Astrocyte (in vitro differentiated cells and primary cell): ENCODE results near the gene SHISA3. TPM values are rescaled to one million over a fixed set of nuclear protein-coding genes. Genes with fewer than 3 reads are reported as not detected.

Experiments used
- DNase-seq: peaks from one replicate; pipeline ENCODE4 v3.0.0-alpha.2; 2010; ENCODE audit warnings: low read depth
- FAIRE-seq: peaks from 2 replicates; lab custom pipeline; 2011; peaks lifted over from hg19 to GRCh38; lab: Jason Lieb, UNC
- H2AFZ ChIP-seq: 2 replicates; pipeline ENCODE4 v1.6.0; 2012; ENCODE audit warnings: low read depth, low read length, inconsistent platforms
- H3K27ac ChIP-seq: 2 replicates; pipeline ENCODE4 v1.5.1; 2011; ENCODE audit warnings: low read depth, low read length, inconsistent platforms
- H3K27me3 ChIP-seq: 2 replicates; pipeline ENCODE4 v1.6.0; 2011; ENCODE audit warnings: low read length, inconsistent platforms; ENCODE audit not compliant: insufficient read depth
- H3K36me3 ChIP-seq: 2 replicates; pipeline ENCODE4 v1.5.1; 2011; ENCODE audit warnings: low read length, inconsistent platforms; ENCODE audit not compliant: insufficient read depth
- H3K4me1 ChIP-seq: 2 replicates; pipeline ENCODE4 v1.5.1; 2011; ENCODE audit warnings: low read length, inconsistent platforms; ENCODE audit not compliant: insufficient read depth
- H3K4me2 ChIP-seq: 2 replicates; pipeline ENCODE4 v1.6.0; 2012; ENCODE audit warnings: low read length, inconsistent platforms
- H3K4me3 ChIP-seq: 2 replicates; pipeline ENCODE4 v1.5.1; 2011; ENCODE audit warnings: low read depth, mild to moderate bottlenecking, low read length, inconsistent platforms; ENCODE audit not compliant: insufficient read depth
- H3K79me2 ChIP-seq: 2 replicates; pipeline ENCODE4 v1.6.0; 2012; ENCODE audit warnings: mild to moderate bottlenecking, low read length, inconsistent platforms; ENCODE audit not compliant: insufficient read depth
- H3K9ac ChIP-seq: 2 replicates; pipeline ENCODE4 v1.6.0; 2012; ENCODE audit warnings: mild to moderate bottlenecking, low read length, inconsistent platforms
- H3K9me3 ChIP-seq: 2 replicates; pipeline ENCODE4 v1.5.1; 2012; ENCODE audit warnings: low read depth, mild to moderate bottlenecking, low read length, inconsistent platforms; ENCODE audit not compliant: insufficient read depth
- H4K20me1 ChIP-seq: 2 replicates; pipeline ENCODE4 v1.6.0; 2012; ENCODE audit warnings: low read length, inconsistent platforms; ENCODE audit not compliant: insufficient read depth
- H3K27ac Mint-ChIP-seq: one replicate; pipeline ENCODE4 v1.8.0; 2021; ENCODE audit warnings: mild to moderate bottlenecking, mixed read lengths; ENCODE audit not compliant: unreplicated experiment
- H3K27me3 Mint-ChIP-seq: one replicate; pipeline ENCODE4 v1.8.0; 2021; ENCODE audit warnings: low read depth, mixed read lengths; ENCODE audit not compliant: unreplicated experiment
- H3K36me3 Mint-ChIP-seq: one replicate; pipeline ENCODE4 v1.8.0; 2021; ENCODE audit warnings: low read depth, mixed read lengths; ENCODE audit not compliant: unreplicated experiment
- H3K4me1 Mint-ChIP-seq: one replicate; pipeline ENCODE4 v1.8.0; 2021; ENCODE audit warnings: low read depth, mixed read lengths; ENCODE audit not compliant: unreplicated experiment
- H3K4me3 Mint-ChIP-seq: one replicate; pipeline ENCODE4 v1.8.0; 2021; ENCODE audit warnings: mild to moderate bottlenecking, moderate library complexity, mixed read lengths; ENCODE audit not compliant: unreplicated experiment
- H3K9me3 Mint-ChIP-seq: one replicate; pipeline ENCODE4 v1.8.0; 2021; ENCODE audit warnings: mild to moderate bottlenecking, mixed read lengths; ENCODE audit not compliant: unreplicated experiment
- EZH2 ChIP-seq: IDR thresholded peaks from 2 replicates; pipeline ENCODE4 v1.6.1; 2012; ENCODE audit warnings: mild to moderate bottlenecking, low read length, inconsistent platforms; ENCODE audit not compliant: insufficient read depth
- total RNA-seq: library from RNA; stranded (reverse); gene quantifications from 2 replicates; pipeline ENCODE4 v1.2.1, GENCODE V29; 2021
- TF ChIP-seq, protein P1 (sequence below): IDR thresholded peaks from 2 replicates; pipeline ENCODE4 v1.5.1; 2011; ENCODE audit warnings: low read depth, mild to moderate bottlenecking, inconsistent platforms, low read length, moderate library complexity; ENCODE audit not compliant: insufficient read depth

SHISA3 gene
- total RNA-seq, 1 donor from 2014 or later, result not detected

DNA sequence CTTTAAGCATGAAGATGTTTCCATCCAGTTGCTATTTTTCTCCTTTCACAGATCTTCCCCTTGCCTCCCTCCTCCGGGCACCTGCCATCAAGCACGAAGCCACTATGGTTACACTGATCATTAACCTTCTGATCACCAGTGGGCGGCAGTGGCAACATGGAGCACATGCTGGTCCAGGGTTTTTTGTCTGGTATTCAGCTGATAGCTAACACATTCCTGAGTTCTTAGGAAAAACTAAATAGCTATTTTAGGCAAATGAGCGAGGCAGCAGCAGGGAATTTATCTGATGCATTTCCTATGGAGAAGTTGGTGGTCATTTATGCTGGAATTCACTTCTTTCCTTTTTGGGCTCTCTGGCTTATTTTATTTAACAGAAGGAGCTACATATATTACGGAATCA, 22.9 kb downstream of the SHISA3 start:
- Histone ChIP-seq H3K4me3 (no peak overlapping the region), H2AFZ (no peak overlapping the region), H4K20me1 (no peaks in the 10 kb centered on the region), H3K9me3 (no peaks in the 10 kb centered on the region), H3K79me2 (no peaks in the 10 kb centered on the region), H3K9ac (no peak overlapping the region), H3K27me3 (no peaks in the 10 kb centered on the region), H3K36me3 (no peaks in the 10 kb centered on the region), H3K27ac (no peak overlapping the region), H3K4me1 (no peaks in the 10 kb centered on the region), H3K4me2 (peak overlapping the region; percentile 11)
- peaks cover 6% of the 10 kb centered on the region for H3K4me1 Mint-ChIP-seq
- DNase-seq, result peak; percentile 66
- H3K9me3 Mint-ChIP-seq, result no peaks in the 10 kb centered on the region
- no peaks in the 10 kb centered on the region for H3K36me3 Mint-ChIP-seq
- H3K27me3 Mint-ChIP-seq, result no peaks in the 10 kb centered on the region
- H3K27ac Mint-ChIP-seq, result no peak overlapping the region
- no peak overlapping the region for H3K4me3 Mint-ChIP-seq
- TF ChIP-seq, protein P1, sequence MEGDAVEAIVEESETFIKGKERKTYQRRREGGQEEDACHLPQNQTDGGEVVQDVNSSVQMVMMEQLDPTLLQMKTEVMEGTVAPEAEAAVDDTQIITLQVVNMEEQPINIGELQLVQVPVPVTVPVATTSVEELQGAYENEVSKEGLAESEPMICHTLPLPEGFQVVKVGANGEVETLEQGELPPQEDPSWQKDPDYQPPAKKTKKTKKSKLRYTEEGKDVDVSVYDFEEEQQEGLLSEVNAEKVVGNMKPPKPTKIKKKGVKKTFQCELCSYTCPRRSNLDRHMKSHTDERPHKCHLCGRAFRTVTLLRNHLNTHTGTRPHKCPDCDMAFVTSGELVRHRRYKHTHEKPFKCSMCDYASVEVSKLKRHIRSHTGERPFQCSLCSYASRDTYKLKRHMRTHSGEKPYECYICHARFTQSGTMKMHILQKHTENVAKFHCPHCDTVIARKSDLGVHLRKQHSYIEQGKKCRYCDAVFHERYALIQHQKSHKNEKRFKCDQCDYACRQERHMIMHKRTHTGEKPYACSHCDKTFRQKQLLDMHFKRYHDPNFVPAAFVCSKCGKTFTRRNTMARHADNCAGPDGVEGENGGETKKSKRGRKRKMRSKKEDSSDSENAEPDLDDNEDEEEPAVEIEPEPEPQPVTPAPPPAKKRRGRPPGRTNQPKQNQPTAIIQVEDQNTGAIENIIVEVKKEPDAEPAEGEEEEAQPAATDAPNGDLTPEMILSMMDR, result no peak
- TF ChIP-seq EZH2, result no peak
- FAIRE-seq, result no peak

DNA sequence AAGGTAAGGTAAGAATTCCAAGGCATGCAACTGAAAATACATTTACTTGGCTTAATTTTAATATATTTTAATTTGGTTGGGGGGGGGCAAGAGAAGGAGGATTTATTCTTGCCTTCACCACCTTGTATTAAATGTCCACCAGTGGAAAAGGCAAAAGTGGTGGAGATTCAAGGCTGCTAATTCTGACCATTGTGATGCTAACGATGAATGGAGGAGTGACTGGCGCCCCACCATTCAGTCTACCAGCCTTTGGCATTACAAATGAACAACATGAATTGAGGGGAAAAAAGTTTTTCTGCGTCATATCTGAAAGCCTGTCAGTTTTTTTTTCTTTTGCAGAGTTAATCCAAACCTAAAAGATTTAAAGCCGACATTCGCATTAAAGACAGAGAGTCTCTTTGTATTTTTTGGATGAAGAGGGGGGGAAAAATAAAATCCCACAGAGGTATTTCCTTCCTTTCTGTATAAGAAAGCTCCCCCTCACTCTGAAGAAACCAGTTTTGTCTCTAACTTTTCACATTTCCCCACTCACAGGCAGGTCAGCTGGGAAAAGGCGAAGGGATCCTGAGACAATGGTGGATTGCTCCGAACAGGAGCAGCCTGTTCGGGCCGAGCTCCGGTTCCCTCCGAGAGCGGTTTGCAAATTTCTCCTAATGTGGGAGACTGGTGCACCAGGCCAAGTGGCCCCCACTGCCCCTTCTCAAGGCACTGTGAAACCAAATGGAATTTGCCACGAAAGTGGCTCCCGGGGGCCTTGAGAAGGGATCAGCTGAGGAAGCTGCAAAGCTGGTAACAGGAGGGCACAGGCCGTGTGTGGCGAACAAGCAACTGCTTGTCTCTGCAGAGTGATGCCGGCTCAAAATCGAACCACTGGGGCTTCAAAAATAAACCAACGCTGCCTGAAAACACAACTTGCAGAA, 28.1 kb downstream of the SHISA3 start:
- Mint-ChIP-seq H3K27ac (no peak overlapping the region), H3K4me1 (peaks cover under 1% of the 10 kb centered on the region), H3K9me3 (no peaks in the 10 kb centered on the region), H3K36me3 (no peaks in the 10 kb centered on the region), H3K27me3 (no peaks in the 10 kb centered on the region), H3K4me3 (no peak overlapping the region)
- no peak overlapping the region for H3K4me3 ChIP-seq
- no peak overlapping the region for H3K9ac ChIP-seq
- FAIRE-seq, result no peak
- H3K4me2 ChIP-seq, result no peak overlapping the region
- no peaks in the 10 kb centered on the region for H4K20me1 ChIP-seq
- no peaks in the 10 kb centered on the region for H3K36me3 ChIP-seq
- no peak overlapping the region for H3K27ac ChIP-seq
- H3K4me1 ChIP-seq, result no peaks in the 10 kb centered on the region
- no peaks in the 10 kb centered on the region for H3K27me3 ChIP-seq
- no peak overlapping the region for H2AFZ ChIP-seq
- H3K9me3 ChIP-seq, result no peaks in the 10 kb centered on the region
- DNase-seq, result no peak
- TF ChIP-seq, protein P1, result no peak
- no peaks in the 10 kb centered on the region for H3K79me2 ChIP-seq

DNA sequence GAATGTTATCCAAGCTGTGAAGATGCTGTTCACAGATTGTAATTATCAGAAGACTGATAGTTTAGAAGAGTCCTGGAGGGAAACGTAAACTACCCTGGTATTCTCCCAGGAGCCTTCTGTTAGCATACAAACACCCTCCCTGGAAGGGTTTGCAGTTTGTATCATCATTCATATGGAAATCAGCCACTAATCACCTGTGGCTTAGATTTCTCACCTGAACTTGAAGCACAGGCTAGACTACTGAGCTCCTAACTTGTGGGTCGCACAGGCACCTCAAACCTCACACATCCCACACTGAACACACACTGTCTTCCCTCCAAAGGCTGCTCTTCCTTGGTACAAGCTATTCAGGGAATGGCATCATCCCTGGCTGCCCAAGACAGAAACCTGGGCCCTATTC, 30.7 kb downstream of the SHISA3 start:
- Mint-ChIP-seq H3K9me3 (no peaks in the 10 kb centered on the region), H3K27ac (no peak overlapping the region), H3K36me3 (no peaks in the 10 kb centered on the region), H3K4me3 (no peak overlapping the region), H3K4me1 (no peaks in the 10 kb centered on the region), H3K27me3 (no peaks in the 10 kb centered on the region)
- Histone ChIP-seq H3K4me2 (no peak overlapping the region), H3K27me3 (no peaks in the 10 kb centered on the region), H3K4me1 (no peaks in the 10 kb centered on the region), H3K4me3 (no peak overlapping the region), H4K20me1 (no peaks in the 10 kb centered on the region), H2AFZ (no peak overlapping the region), H3K27ac (no peak overlapping the region), H3K36me3 (no peaks in the 10 kb centered on the region), H3K9me3 (no peaks in the 10 kb centered on the region), H3K9ac (no peak overlapping the region), H3K79me2 (no peaks in the 10 kb centered on the region)
- DNase-seq (no peak), FAIRE-seq (no peak)
- TF ChIP-seq EZH2, result no peak
- TF ChIP-seq, protein P1, result no peak
